ENCODE measurements around the gene DRC3.

DRC3 gene

DNA sequence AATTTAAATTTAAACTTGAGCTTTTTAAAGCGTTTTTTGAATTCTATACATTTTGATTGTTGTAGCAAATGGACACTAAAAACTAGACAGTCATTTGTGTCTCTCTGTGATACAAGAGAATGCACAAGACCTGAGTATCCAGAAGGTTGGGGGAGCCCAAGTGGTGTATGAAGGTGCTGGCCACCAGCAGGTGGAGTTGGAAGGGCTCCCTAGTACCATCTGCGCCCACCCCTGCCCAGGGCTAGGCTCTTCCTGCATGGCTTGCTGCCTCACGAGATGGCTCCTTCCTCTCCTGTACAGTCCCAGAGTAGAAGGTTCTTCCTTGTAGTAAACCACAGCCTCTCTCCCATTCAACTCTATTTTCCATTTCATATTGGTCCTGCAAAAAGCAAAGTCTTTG is 83.6 kb downstream of the DRC3 start:
- no peak overlapping the region for H3K4me3 ChIP-seq (replicated peaks; ENCODE audit: low read depth, low read length)
- H3K36me3 ChIP-seq (ENCODE audit: control insufficient read depth, insufficient read depth, low read length) = peaks cover 10% of the 10 kb centered on the region
- DNase-seq (ENCODE audit: extremely low read depth, insufficient read length) = no peak
- H3K27me3 ChIP-seq (replicated peaks; ENCODE audit: control insufficient read depth, insufficient read depth, low read length) = no peaks in the 10 kb centered on the region
- TF ChIP-seq, protein P1, sequence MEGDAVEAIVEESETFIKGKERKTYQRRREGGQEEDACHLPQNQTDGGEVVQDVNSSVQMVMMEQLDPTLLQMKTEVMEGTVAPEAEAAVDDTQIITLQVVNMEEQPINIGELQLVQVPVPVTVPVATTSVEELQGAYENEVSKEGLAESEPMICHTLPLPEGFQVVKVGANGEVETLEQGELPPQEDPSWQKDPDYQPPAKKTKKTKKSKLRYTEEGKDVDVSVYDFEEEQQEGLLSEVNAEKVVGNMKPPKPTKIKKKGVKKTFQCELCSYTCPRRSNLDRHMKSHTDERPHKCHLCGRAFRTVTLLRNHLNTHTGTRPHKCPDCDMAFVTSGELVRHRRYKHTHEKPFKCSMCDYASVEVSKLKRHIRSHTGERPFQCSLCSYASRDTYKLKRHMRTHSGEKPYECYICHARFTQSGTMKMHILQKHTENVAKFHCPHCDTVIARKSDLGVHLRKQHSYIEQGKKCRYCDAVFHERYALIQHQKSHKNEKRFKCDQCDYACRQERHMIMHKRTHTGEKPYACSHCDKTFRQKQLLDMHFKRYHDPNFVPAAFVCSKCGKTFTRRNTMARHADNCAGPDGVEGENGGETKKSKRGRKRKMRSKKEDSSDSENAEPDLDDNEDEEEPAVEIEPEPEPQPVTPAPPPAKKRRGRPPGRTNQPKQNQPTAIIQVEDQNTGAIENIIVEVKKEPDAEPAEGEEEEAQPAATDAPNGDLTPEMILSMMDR (IDR thresholded peaks at IDR 0.05; ENCODE audit: insufficient read depth, low read length, poor library complexity, severe bottlenecking) = no peak

DNA sequence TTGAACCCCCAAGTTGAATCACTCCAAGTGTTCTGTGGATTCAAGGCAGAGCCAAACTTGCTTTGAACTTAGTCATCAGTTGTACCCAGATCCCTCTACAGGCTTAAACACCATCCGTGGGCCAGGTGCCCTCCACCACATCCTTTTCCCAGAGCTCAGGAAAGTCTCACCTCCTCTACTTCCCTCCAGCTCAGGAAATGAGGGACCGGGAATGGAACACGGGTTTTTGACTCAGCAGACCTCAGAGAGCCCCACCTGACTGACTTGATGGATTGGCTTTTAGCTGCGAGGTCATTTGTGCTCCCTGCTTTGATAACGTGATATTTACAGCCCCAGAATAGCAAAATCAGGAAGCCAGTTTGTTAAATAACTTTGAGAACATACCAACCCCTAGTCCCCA is 86.6 kb downstream of the DRC3 start:
- TF ChIP-seq, protein P1 (IDR thresholded peaks at IDR 0.05; ENCODE audit: insufficient read depth, low read length, poor library complexity, severe bottlenecking) = no peak
- H3K27me3 ChIP-seq (replicated peaks; ENCODE audit: control insufficient read depth, insufficient read depth, low read length) = no peaks in the 10 kb centered on the region
- H3K36me3 ChIP-seq (ENCODE audit: control insufficient read depth, insufficient read depth, low read length) = peaks cover 8% of the 10 kb centered on the region
- H3K4me3 ChIP-seq (replicated peaks; ENCODE audit: low read depth, low read length) = no peak overlapping the region
- no peak for DNase-seq (ENCODE audit: extremely low read depth, insufficient read length)

DNA sequence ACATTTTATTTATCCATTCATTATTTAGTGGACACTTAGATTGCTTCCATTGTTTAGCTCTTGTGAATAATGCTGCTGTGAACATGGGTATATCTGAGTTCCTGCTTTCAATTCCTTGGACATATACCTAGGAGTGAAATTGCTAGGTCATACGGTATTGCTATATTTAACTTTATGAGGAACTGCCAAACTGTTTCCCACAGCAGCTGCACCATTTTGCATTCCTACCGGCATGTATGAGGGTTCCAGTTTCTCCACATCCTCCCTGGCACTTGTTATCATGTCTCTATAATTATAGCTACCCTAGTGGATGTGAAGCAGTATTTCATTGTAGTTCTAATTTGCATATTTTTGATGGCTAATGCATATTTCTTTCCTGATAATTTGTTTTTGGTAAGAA is 91.4 kb downstream of the DRC3 start:
- Histone ChIP-seq H3K27me3 (replicated peaks; ENCODE audit: control insufficient read depth, insufficient read depth, low read length) (no peaks in the 10 kb centered on the region), H3K4me3 (replicated peaks; ENCODE audit: low read depth, low read length) (no peak overlapping the region), H3K36me3 (ENCODE audit: control insufficient read depth, insufficient read depth, low read length) (peaks cover 2% of the 10 kb centered on the region)
- TF ChIP-seq, protein P1 (IDR thresholded peaks at IDR 0.05; ENCODE audit: insufficient read depth, low read length, poor library complexity, severe bottlenecking) = no peak
- DNase-seq (ENCODE audit: extremely low read depth, insufficient read length) = no peak

DNA sequence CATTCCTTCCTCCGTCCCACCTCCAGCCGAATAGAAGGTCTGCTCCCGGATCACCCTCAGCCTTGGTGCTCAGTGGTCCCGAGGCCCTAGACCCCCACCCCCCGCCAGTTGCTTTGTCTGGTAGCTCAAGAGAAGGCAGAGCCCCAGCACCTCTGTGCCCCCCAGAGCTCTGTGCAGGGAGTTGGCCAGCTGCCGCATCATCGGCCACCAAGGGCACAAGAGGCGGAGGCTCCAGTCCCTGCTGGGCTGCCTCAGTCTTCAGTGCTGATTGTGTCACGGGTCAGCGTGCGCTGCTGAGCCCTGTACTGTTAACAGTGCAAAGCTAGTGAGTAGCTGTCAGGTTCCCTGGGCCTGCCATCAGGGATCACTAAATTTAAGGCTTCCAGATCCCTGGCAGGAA is 92.9 kb downstream of the DRC3 start:
- Histone ChIP-seq H3K4me3 (replicated peaks; ENCODE audit: low read depth, low read length) (no peak overlapping the region), H3K27me3 (replicated peaks; ENCODE audit: control insufficient read depth, insufficient read depth, low read length) (no peaks in the 10 kb centered on the region), H3K36me3 (ENCODE audit: control insufficient read depth, insufficient read depth, low read length) (peaks cover 2% of the 10 kb centered on the region)
- no peak for DNase-seq (ENCODE audit: extremely low read depth, insufficient read length)
- TF ChIP-seq, protein P1 (IDR thresholded peaks at IDR 0.05; ENCODE audit: insufficient read depth, low read length, poor library complexity, severe bottlenecking) = no peak
